ENCODE measurements around the gene WNT5B. TPM values are rescaled to one million over a fixed set of nuclear protein-coding genes. Genes with fewer than 3 reads are reported as not detected.
"Not testable (repeated sequence)": the region's sequence is repeated elsewhere in the genome, so short reads cannot be mapped to it uniquely, and the experiment has no call there.

Gene WNT5B
- total and polyA plus RNA-seq, 2 donors (not counting 1 experiment from before 2014, with no cell fraction given): 0.33 to 0.57 TPM

DNA sequence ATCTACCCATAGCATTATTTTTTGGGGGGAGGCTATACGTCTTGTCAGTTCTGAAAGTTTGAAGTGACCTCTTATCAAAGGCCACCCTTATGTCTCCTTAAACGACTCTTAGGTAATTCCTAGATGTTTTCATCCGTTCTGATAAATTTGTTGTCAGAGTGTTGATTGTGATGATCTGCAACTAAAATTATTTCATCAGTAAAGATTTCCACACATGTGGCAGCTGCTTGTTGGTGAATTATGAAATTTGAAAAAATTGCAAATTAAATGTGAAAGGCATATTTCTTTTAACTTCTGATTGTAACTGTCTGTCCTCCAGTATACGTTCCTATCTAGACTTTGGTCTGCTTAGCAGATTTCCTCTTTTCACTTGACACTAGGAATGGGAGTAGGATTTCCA lies 63.2 kb downstream of the WNT5B start:
- Mint-ChIP-seq H3K4me1 (peaks cover 50% of the 10 kb centered on the region), H3K9me3 (ENCODE audit: insufficient read depth) (no peaks in the 10 kb centered on the region), H3K4me3 (peak overlapping the region; percentile 86), H3K27ac (peak overlapping the region; percentile 50), H3K27me3 (peaks cover 2% of the 10 kb centered on the region)
- H3K27me3 ChIP-seq (replicated peaks in 1 of 4; ENCODE audit: control extremely low read depth in 1 of 4, control insufficient read depth in 3 of 4, insufficient read depth in 4 of 4, low read length in 3 of 4): no peaks in the 10 kb centered on the region
- peaks cover 59% of the 10 kb centered on the region for H3K79me2 ChIP-seq (ENCODE audit: control insufficient read depth, insufficient read depth, low read length)
- WGBS (ENCODE audit: insufficient coverage): no CpG with 5 or more reads among the region's 4 CpGs
- ATAC-seq (ENCODE audit: low read depth) (no peak), DNase-seq (no peak)
- no peaks in the 10 kb centered on the region for H3K9me3 ChIP-seq (ENCODE audit: control extremely low read depth in 1 of 3, control insufficient read depth in 2 of 3, insufficient read depth in 1 of 3, low read length in 2 of 3)
- no peak overlapping the region for H3K4me3 ChIP-seq (ENCODE audit: control extremely low read depth in 1 of 5, extremely low read depth in 1 of 5, insufficient read depth in 1 of 5, low read depth in 2 of 5, low read length in 4 of 5)
- TF ChIP-seq, protein P1, sequence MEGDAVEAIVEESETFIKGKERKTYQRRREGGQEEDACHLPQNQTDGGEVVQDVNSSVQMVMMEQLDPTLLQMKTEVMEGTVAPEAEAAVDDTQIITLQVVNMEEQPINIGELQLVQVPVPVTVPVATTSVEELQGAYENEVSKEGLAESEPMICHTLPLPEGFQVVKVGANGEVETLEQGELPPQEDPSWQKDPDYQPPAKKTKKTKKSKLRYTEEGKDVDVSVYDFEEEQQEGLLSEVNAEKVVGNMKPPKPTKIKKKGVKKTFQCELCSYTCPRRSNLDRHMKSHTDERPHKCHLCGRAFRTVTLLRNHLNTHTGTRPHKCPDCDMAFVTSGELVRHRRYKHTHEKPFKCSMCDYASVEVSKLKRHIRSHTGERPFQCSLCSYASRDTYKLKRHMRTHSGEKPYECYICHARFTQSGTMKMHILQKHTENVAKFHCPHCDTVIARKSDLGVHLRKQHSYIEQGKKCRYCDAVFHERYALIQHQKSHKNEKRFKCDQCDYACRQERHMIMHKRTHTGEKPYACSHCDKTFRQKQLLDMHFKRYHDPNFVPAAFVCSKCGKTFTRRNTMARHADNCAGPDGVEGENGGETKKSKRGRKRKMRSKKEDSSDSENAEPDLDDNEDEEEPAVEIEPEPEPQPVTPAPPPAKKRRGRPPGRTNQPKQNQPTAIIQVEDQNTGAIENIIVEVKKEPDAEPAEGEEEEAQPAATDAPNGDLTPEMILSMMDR (IDR thresholded peaks at IDR 0.05): no peak
- TF ChIP-seq EZH2 (IDR thresholded peaks at IDR 0.05; ENCODE audit: borderline replicate concordance, insufficient read depth, low read depth, low read length, poor library complexity, severe bottlenecking): no peak
- H3K27ac ChIP-seq (ENCODE audit: low read length in 2 of 2): no peak overlapping the region
- no peaks in the 10 kb centered on the region for H3K36me3 ChIP-seq (replicated peaks in 1 of 2; ENCODE audit: control extremely low read depth in 1 of 2, control insufficient read depth in 1 of 2, extremely low read depth in 1 of 2, insufficient read depth in 2 of 2, low read length in 1 of 2)
- H3K4me2 ChIP-seq (replicated peaks; ENCODE audit: low read depth, low read length, poor library complexity, severe bottlenecking): peak overlapping the region; percentile 89
- POLR2A ChIA-PET: no interaction called here
- H3K4me1 ChIP-seq (ENCODE audit: control insufficient read depth in 2 of 2, insufficient read depth in 2 of 2, low read length in 2 of 2): peaks cover 28 to 30% of the 10 kb centered on the region in 2 donors
- H3K9ac ChIP-seq (ENCODE audit: low read length): no peak overlapping the region
- intact Hi-C loops (cut with micrococcal nuclease): loop anchor here (5.0 kb wide), 3 partner anchors 85 to 1290 kb away; partner anchors contain the start of genes CCDC77 and FBXL14
- H4K20me1 ChIP-seq (ENCODE audit: control insufficient read depth, insufficient read depth, low read length, poor library complexity, severe bottlenecking): peaks cover 28% of the 10 kb centered on the region
- CTCF ChIA-PET: interaction anchor here (0.9 to 2.6 kb wide), 4 partner anchors 58 to 248 kb away, joined by 3 to 10 read pairs (median 3); no protein-coding TSS in a partner anchor
- no peak overlapping the region for H2AFZ ChIP-seq (ENCODE audit: insufficient read depth, low read depth, low read length, poor library complexity, severe bottlenecking)

DNA sequence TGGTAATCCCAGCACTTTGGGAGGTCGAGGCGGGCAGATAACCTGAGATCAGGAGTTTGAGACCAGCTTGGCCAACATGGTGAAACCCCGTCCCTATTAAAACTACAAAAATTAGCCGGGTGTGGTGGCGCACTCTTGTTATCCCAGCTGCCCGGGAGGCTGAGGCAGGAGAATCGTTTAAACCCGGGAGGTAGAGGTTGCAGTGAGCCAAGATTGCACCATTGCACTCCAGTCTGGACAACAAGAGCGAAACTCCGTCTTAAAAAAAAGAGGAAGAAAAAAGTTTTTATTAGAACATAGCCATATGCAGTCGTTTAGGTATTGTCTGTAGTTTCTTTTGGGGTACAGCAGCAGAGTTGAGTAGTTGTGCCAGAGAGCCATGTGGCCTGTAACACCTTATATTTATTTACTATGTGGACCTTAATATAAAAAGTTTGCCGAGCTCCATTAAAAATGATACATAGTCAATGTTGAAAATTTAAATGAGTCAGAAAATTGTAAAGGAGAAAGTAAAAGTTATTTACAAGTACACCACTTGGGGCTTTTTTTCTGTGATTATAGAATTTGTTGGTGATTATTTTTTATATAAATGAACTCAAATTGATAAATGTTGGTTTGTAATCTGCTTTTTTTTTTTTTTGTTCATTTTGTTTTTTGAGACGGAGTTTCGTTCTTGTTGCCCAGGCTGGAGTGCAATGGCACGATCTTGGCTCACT lies 64.0 kb downstream of the WNT5B start:
- Histone ChIP-seq H3K9ac (ENCODE audit: low read length) (no peak overlapping the region), H3K27me3 (replicated peaks in 1 of 4; ENCODE audit: control extremely low read depth in 1 of 4, control insufficient read depth in 3 of 4, insufficient read depth in 4 of 4, low read length in 3 of 4) (no peaks in the 10 kb centered on the region), H3K79me2 (ENCODE audit: control insufficient read depth, insufficient read depth, low read length) (peaks cover 68% of the 10 kb centered on the region), H3K4me2 (replicated peaks; ENCODE audit: low read depth, low read length, poor library complexity, severe bottlenecking) (peak overlapping the region; percentile 36), H3K27ac (ENCODE audit: low read length in 2 of 2) (no peak overlapping the region), H3K4me3 (ENCODE audit: control extremely low read depth in 1 of 5, extremely low read depth in 1 of 5, insufficient read depth in 1 of 5, low read depth in 2 of 5, low read length in 4 of 5) (no peak overlapping the region), H2AFZ (ENCODE audit: insufficient read depth, low read depth, low read length, poor library complexity, severe bottlenecking) (no peak overlapping the region), H3K9me3 (ENCODE audit: control extremely low read depth in 1 of 3, control insufficient read depth in 2 of 3, insufficient read depth in 1 of 3, low read length in 2 of 3) (no peaks in the 10 kb centered on the region), H3K36me3 (replicated peaks in 1 of 2; ENCODE audit: control extremely low read depth in 1 of 2, control insufficient read depth in 1 of 2, extremely low read depth in 1 of 2, insufficient read depth in 2 of 2, low read length in 1 of 2) (peaks cover 0 to 5% of the 10 kb centered on the region in 2 experiments), H4K20me1 (ENCODE audit: control insufficient read depth, insufficient read depth, low read length, poor library complexity, severe bottlenecking) (peaks cover 37% of the 10 kb centered on the region), H3K4me1 (ENCODE audit: control insufficient read depth in 2 of 2, insufficient read depth in 2 of 2, low read length in 2 of 2) (peaks cover 28 to 30% of the 10 kb centered on the region in 2 donors)
- Mint-ChIP-seq H3K9me3 (ENCODE audit: insufficient read depth) (no peaks in the 10 kb centered on the region), H3K4me3 (peak overlapping the region; percentile 70), H3K4me1 (peaks cover 58% of the 10 kb centered on the region), H3K27me3 (no peaks in the 10 kb centered on the region), H3K27ac (peak overlapping the region; percentile 35)
- ATAC-seq (ENCODE audit: low read depth) (no peak), DNase-seq (peak; percentile 48)
- WGBS (ENCODE audit: insufficient coverage): 60% methylated on average over 8 of the region's 15 CpGs
- ChIA-PET POLR2A (no interaction called here), CTCF (interaction anchor here (0.6 to 0.9 kb wide), 3 partner anchors 98 to 654 kb away, joined by 3 read pairs; no protein-coding TSS in a partner anchor)
- TF ChIP-seq, protein P1 (IDR thresholded peaks at IDR 0.05): no peak
- no peak for TF ChIP-seq EZH2 (IDR thresholded peaks at IDR 0.05; ENCODE audit: borderline replicate concordance, insufficient read depth, low read depth, low read length, poor library complexity, severe bottlenecking)
- intact Hi-C loops (cut with micrococcal nuclease): loop anchor here (5.0 kb wide), 3 partner anchors 84 to 1291 kb away; partner anchors contain the start of genes CCDC77 and FBXL14

DNA sequence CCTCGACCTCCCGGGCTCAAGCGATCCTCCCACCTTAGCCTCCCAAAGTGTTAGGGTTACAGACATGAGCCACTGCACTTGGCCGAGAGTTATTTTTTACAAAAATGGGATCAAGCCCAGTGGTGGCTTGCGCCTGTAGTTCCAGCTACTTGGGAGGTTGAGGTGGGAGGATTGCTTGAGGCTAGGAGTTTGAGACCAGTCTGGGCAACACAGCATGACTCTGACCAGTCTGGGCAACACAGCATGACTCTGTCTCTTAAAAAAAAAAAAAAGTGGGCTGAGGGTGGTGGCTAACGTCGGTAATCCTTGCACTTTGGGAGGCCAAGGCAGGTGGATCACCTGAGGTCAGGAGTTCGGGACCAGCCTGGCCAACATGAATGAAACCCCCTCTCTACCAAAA lies 66.1 kb downstream of the WNT5B start:
- 93% methylated on average over 3 of the region's 8 CpGs for WGBS (ENCODE audit: insufficient coverage)
- peaks cover 54% of the 10 kb centered on the region for H4K20me1 ChIP-seq (ENCODE audit: control insufficient read depth, insufficient read depth, low read length, poor library complexity, severe bottlenecking)

More for the DNA sequence above, 66.1 kb downstream of the WNT5B start:
- POLR2A ChIA-PET; H3K4me3 Mint-ChIP-seq; ATAC-seq (ENCODE audit: low read depth); H3K27me3 Mint-ChIP-seq; H3K9me3 Mint-ChIP-seq (ENCODE audit: insufficient read depth); H3K9me3 ChIP-seq (ENCODE audit: control extremely low read depth in 1 of 3, control insufficient read depth in 2 of 3, insufficient read depth in 1 of 3, low read length in 2 of 3); H3K27ac ChIP-seq (ENCODE audit: low read length in 2 of 2); H2AFZ ChIP-seq (ENCODE audit: insufficient read depth, low read depth, low read length, poor library complexity, severe bottlenecking); H3K4me3 ChIP-seq (ENCODE audit: control extremely low read depth in 1 of 5, extremely low read depth in 1 of 5, insufficient read depth in 1 of 5, low read depth in 2 of 5, low read length in 4 of 5); intact Hi-C loops (cut with micrococcal nuclease); H3K9ac ChIP-seq (ENCODE audit: low read length); H3K36me3 ChIP-seq (replicated peaks in 1 of 2; ENCODE audit: control extremely low read depth in 1 of 2, control insufficient read depth in 1 of 2, extremely low read depth in 1 of 2, insufficient read depth in 2 of 2, low read length in 1 of 2); H3K4me2 ChIP-seq (replicated peaks; ENCODE audit: low read depth, low read length, poor library complexity, severe bottlenecking); DNase-seq; CTCF ChIA-PET; H3K27ac Mint-ChIP-seq; H3K27me3 ChIP-seq (replicated peaks in 1 of 4; ENCODE audit: control extremely low read depth in 1 of 4, control insufficient read depth in 3 of 4, insufficient read depth in 4 of 4, low read length in 3 of 4): not testable (repeated sequence)
- Histone ChIP-seq H3K4me1 (ENCODE audit: control insufficient read depth in 2 of 2, insufficient read depth in 2 of 2, low read length in 2 of 2) (peaks cover 25 to 28% of the 10 kb centered on the region in 2 donors), H3K79me2 (ENCODE audit: control insufficient read depth, insufficient read depth, low read length) (peaks cover 88% of the 10 kb centered on the region)
- peaks cover 66% of the 10 kb centered on the region for H3K4me1 Mint-ChIP-seq
